Measurements from ENCODE around the gene TTC17. TPM values are rescaled to one million over a fixed set of nuclear protein-coding genes. Genes with fewer than 3 reads are reported as not detected.

TTC17 gene
- total and polyA plus RNA-seq, 2 donors (not counting 1 experiment from before 2014, with no cell fraction given), result 68.7 to 176 TPM

- H3K27ac Mint-ChIP-seq, result no peak overlapping the region
- TF ChIP-seq, protein P1, sequence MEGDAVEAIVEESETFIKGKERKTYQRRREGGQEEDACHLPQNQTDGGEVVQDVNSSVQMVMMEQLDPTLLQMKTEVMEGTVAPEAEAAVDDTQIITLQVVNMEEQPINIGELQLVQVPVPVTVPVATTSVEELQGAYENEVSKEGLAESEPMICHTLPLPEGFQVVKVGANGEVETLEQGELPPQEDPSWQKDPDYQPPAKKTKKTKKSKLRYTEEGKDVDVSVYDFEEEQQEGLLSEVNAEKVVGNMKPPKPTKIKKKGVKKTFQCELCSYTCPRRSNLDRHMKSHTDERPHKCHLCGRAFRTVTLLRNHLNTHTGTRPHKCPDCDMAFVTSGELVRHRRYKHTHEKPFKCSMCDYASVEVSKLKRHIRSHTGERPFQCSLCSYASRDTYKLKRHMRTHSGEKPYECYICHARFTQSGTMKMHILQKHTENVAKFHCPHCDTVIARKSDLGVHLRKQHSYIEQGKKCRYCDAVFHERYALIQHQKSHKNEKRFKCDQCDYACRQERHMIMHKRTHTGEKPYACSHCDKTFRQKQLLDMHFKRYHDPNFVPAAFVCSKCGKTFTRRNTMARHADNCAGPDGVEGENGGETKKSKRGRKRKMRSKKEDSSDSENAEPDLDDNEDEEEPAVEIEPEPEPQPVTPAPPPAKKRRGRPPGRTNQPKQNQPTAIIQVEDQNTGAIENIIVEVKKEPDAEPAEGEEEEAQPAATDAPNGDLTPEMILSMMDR (IDR thresholded peaks at IDR 0.05), result no peak
- no peak for TF ChIP-seq EZH2 (IDR thresholded peaks at IDR 0.05; ENCODE audit: borderline replicate concordance, insufficient read depth, low read depth, low read length, poor library complexity, severe bottlenecking)
- no peak overlapping the region for H3K4me2 ChIP-seq (replicated peaks; ENCODE audit: low read depth, low read length, poor library complexity, severe bottlenecking)
- no peaks in the 10 kb centered on the region for H3K36me3 ChIP-seq (replicated peaks in 1 of 2; ENCODE audit: control extremely low read depth in 1 of 2, control insufficient read depth in 1 of 2, extremely low read depth in 1 of 2, insufficient read depth in 2 of 2, low read length in 1 of 2)
- H3K27me3 ChIP-seq (replicated peaks in 1 of 4; ENCODE audit: control extremely low read depth in 1 of 4, control insufficient read depth in 3 of 4, insufficient read depth in 4 of 4, low read length in 3 of 4), result peaks cover 0 to 5% (median 1%) of the 10 kb centered on the region in 4 experiments
- H3K9me3 ChIP-seq (ENCODE audit: control extremely low read depth in 1 of 3, control insufficient read depth in 2 of 3, insufficient read depth in 1 of 3, low read length in 2 of 3), result no peaks in the 10 kb centered on the region
- H3K4me3 Mint-ChIP-seq, result no peak overlapping the region
- DNase-seq (no peak), ATAC-seq (ENCODE audit: low read depth) (no peak)
- no peaks in the 10 kb centered on the region for H3K4me1 Mint-ChIP-seq
- no peaks in the 10 kb centered on the region for H3K79me2 ChIP-seq (ENCODE audit: control insufficient read depth, insufficient read depth, low read length)
- H3K9ac ChIP-seq (ENCODE audit: low read length), result no peak overlapping the region
- intact Hi-C loops (cut with micrococcal nuclease), result loop anchor here (10.0 kb wide), 1 partner anchor 350 kb away; no protein-coding TSS in a partner anchor
- H4K20me1 ChIP-seq (ENCODE audit: control insufficient read depth, insufficient read depth, low read length, poor library complexity, severe bottlenecking), result no peaks in the 10 kb centered on the region
- WGBS (ENCODE audit: insufficient coverage), result 94% methylated on average over 3 of the region's 4 CpGs
- H3K27ac ChIP-seq (ENCODE audit: low read length in 2 of 2), result no peak overlapping the region
- ChIA-PET CTCF (interaction anchor here (2.8 kb wide), 1 partner anchor 346 kb away, joined by 13 read pairs; no protein-coding TSS in a partner anchor), POLR2A (no interaction called here)
- H2AFZ ChIP-seq (ENCODE audit: insufficient read depth, low read depth, low read length, poor library complexity, severe bottlenecking), result no peak overlapping the region
- peaks cover 3% of the 10 kb centered on the region for H3K9me3 Mint-ChIP-seq (ENCODE audit: insufficient read depth)
- peaks cover 16% of the 10 kb centered on the region for H3K27me3 Mint-ChIP-seq
- no peak overlapping the region for H3K4me3 ChIP-seq (ENCODE audit: control extremely low read depth in 1 of 5, extremely low read depth in 1 of 5, insufficient read depth in 1 of 5, low read depth in 2 of 5, low read length in 4 of 5)
- no peaks in the 10 kb centered on the region for H3K4me1 ChIP-seq (ENCODE audit: control insufficient read depth in 2 of 2, insufficient read depth in 2 of 2, low read length in 2 of 2)
These were observed 146.5 kb downstream of the TTC17 start for GRCh38 chr11:43505171-43505570.

- no peak overlapping the region for H2AFZ ChIP-seq (ENCODE audit: insufficient read depth, low read depth, low read length, poor library complexity, severe bottlenecking)
- H3K9ac ChIP-seq (ENCODE audit: low read length), result no peak overlapping the region
- Mint-ChIP-seq H3K9me3 (ENCODE audit: insufficient read depth) (no peaks in the 10 kb centered on the region), H3K27ac (no peak overlapping the region), H3K4me1 (no peaks in the 10 kb centered on the region), H3K4me3 (no peak overlapping the region), H3K27me3 (peaks cover 7% of the 10 kb centered on the region)
- DNase-seq (no peak), ATAC-seq (ENCODE audit: low read depth) (no peak)
- WGBS (ENCODE audit: insufficient coverage), result 90% methylated on average over 5 of the region's 5 CpGs
- POLR2A ChIA-PET, result no interaction called here
- H3K4me1 ChIP-seq (ENCODE audit: control insufficient read depth in 2 of 2, insufficient read depth in 2 of 2, low read length in 2 of 2), result no peaks in the 10 kb centered on the region
- intact Hi-C loops (cut with micrococcal nuclease), result loop anchor here (10.0 kb wide), 1 partner anchor 348 kb away; no protein-coding TSS in a partner anchor
- peaks cover 0 to 7% (median under 1%) of the 10 kb centered on the region in 4 experiments for H3K27me3 ChIP-seq (replicated peaks in 1 of 4; ENCODE audit: control extremely low read depth in 1 of 4, control insufficient read depth in 3 of 4, insufficient read depth in 4 of 4, low read length in 3 of 4)
- H3K9me3 ChIP-seq (ENCODE audit: control extremely low read depth in 1 of 3, control insufficient read depth in 2 of 3, insufficient read depth in 1 of 3, low read length in 2 of 3), result peaks cover 0 to 2% (median 0%) of the 10 kb centered on the region in 3 donors
- no peaks in the 10 kb centered on the region for H3K36me3 ChIP-seq (replicated peaks in 1 of 2; ENCODE audit: control extremely low read depth in 1 of 2, control insufficient read depth in 1 of 2, extremely low read depth in 1 of 2, insufficient read depth in 2 of 2, low read length in 1 of 2)
- no peaks in the 10 kb centered on the region for H4K20me1 ChIP-seq (ENCODE audit: control insufficient read depth, insufficient read depth, low read length, poor library complexity, severe bottlenecking)
- no peak overlapping the region for H3K4me2 ChIP-seq (replicated peaks; ENCODE audit: low read depth, low read length, poor library complexity, severe bottlenecking)
- no peaks in the 10 kb centered on the region for H3K79me2 ChIP-seq (ENCODE audit: control insufficient read depth, insufficient read depth, low read length)
- H3K27ac ChIP-seq (ENCODE audit: low read length in 2 of 2), result no peak overlapping the region
- TF ChIP-seq EZH2 (IDR thresholded peaks at IDR 0.05; ENCODE audit: borderline replicate concordance, insufficient read depth, low read depth, low read length, poor library complexity, severe bottlenecking), result no peak
- TF ChIP-seq, protein P1 (IDR thresholded peaks at IDR 0.05), result no peak
- CTCF ChIA-PET, result no interaction called here
- no peak overlapping the region for H3K4me3 ChIP-seq (ENCODE audit: control extremely low read depth in 1 of 5, extremely low read depth in 1 of 5, insufficient read depth in 1 of 5, low read depth in 2 of 5, low read length in 4 of 5)
These were observed 148.5 kb downstream of the TTC17 start for GRCh38 chr11:43507171-43507570.
